GM12878 (cell line): ENCODE data around the gene CTAGE4.
"Not testable (repeated sequence)": the region's sequence is repeated elsewhere in the genome, so short reads cannot be mapped to it uniquely, and the experiment has no call there.

Experiments
- EZH2 ChIP-seq: IDR thresholded peaks from 2 replicates; pipeline ENCODE4 v1.6.1; 2012; ENCODE audit warnings: low read depth, mild to moderate bottlenecking, control low read depth, inconsistent platforms, low read length, borderline replicate concordance; ENCODE audit not compliant: control insufficient read depth
- POLR2A ChIP-seq: IDR thresholded peaks from 2 replicates; pipeline ENCODE4 v1.6.1; 2011; ENCODE audit warnings: low read depth, mild to moderate bottlenecking, low read length
- RCOR1 ChIP-seq: conservative IDR thresholded peaks from 2 replicates; pipeline ENCODE4 v1.6.1; 2012; ENCODE audit warnings: low read depth, low read length, improper control_type of control experiment
- TF ChIP-seq, protein P1 (sequence below): IDR thresholded peaks from 2 replicates; pipeline ENCODE4 v1.6.1; 2012; ENCODE audit warnings: low read depth, low read length, improper control_type of control experiment
- TF ChIP-seq, protein P2 (sequence below), 3 experiments: IDR thresholded peaks in 2 of 3; conservative IDR thresholded peaks in 1 of 3; 2 replicates each; pipeline ENCODE4 v1.5.1; 2011; ENCODE audit warnings: low read depth in 3 of 3, low read length in 3 of 3, mild to moderate bottlenecking in 3 of 3, control low read depth in 2 of 3, moderate library complexity in 2 of 3, inconsistent platforms in 1 of 3, mixed read lengths in 1 of 3; ENCODE audit not compliant: control insufficient read depth in 2 of 3, insufficient read depth in 1 of 3; ENCODE audit errors: extremely low read depth in 1 of 3
- TF ChIP-seq, protein P3 (sequence below): fragments of 450-650 bp; IDR thresholded peaks from 2 replicates; pipeline ENCODE4 v1.6.1; 2016; ENCODE audit warnings: mild to moderate bottlenecking

DNA sequence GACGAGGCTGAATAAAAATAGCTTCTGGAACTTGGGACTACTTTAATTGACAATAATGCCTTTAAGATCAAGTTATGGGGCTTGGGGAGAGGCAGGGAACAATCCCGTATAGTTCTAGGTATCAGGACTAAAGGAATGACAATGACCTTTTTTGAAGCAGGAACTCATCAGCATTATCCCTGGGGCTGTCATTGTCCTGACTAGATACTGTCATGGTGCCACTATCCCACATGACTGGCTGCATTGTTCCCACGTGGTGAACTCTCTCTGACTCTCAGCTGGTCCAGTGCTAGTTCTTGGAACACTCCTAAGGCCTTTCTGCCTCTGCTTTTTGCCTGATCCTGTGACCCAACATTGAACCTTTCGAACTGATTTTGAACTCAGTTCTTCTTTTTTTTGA, 15.7 kb downstream of the CTAGE4 start:
- TF ChIP-seq EZH2, POLR2A, RCOR1: not testable (repeated sequence)
- TF ChIP-seq, protein P1, sequence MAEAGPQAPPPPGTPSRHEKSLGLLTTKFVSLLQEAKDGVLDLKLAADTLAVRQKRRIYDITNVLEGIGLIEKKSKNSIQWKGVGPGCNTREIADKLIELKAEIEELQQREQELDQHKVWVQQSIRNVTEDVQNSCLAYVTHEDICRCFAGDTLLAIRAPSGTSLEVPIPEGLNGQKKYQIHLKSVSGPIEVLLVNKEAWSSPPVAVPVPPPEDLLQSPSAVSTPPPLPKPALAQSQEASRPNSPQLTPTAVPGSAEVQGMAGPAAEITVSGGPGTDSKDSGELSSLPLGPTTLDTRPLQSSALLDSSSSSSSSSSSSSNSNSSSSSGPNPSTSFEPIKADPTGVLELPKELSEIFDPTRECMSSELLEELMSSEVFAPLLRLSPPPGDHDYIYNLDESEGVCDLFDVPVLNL: not testable (repeated sequence)
- TF ChIP-seq, protein P2, sequence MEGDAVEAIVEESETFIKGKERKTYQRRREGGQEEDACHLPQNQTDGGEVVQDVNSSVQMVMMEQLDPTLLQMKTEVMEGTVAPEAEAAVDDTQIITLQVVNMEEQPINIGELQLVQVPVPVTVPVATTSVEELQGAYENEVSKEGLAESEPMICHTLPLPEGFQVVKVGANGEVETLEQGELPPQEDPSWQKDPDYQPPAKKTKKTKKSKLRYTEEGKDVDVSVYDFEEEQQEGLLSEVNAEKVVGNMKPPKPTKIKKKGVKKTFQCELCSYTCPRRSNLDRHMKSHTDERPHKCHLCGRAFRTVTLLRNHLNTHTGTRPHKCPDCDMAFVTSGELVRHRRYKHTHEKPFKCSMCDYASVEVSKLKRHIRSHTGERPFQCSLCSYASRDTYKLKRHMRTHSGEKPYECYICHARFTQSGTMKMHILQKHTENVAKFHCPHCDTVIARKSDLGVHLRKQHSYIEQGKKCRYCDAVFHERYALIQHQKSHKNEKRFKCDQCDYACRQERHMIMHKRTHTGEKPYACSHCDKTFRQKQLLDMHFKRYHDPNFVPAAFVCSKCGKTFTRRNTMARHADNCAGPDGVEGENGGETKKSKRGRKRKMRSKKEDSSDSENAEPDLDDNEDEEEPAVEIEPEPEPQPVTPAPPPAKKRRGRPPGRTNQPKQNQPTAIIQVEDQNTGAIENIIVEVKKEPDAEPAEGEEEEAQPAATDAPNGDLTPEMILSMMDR (IDR thresholded peaks at IDR 0.05 in 2 of 3, conservative IDR thresholded peaks at IDR 0.05 in 1 of 3; ENCODE audit: control insufficient read depth in 2 of 3, extremely low read depth in 1 of 3, insufficient read depth in 1 of 3, low read depth in 3 of 3, low read length in 3 of 3): not testable (repeated sequence)
- TF ChIP-seq, protein P3, sequence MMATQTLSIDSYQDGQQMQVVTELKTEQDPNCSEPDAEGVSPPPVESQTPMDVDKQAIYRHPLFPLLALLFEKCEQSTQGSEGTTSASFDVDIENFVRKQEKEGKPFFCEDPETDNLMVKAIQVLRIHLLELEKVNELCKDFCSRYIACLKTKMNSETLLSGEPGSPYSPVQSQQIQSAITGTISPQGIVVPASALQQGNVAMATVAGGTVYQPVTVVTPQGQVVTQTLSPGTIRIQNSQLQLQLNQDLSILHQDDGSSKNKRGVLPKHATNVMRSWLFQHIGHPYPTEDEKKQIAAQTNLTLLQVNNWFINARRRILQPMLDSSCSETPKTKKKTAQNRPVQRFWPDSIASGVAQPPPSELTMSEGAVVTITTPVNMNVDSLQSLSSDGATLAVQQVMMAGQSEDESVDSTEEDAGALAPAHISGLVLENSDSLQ: not testable (repeated sequence)
